GM19238 (cell line): Measurements from ENCODE around the gene MSH6.

Experiments
- DNase-seq: peaks from one replicate; pipeline ENCODE4 v3.0.0; 2011; ENCODE audit warnings: low spot score; ENCODE audit not compliant: insufficient read length

The MSH6 gene, protein sequence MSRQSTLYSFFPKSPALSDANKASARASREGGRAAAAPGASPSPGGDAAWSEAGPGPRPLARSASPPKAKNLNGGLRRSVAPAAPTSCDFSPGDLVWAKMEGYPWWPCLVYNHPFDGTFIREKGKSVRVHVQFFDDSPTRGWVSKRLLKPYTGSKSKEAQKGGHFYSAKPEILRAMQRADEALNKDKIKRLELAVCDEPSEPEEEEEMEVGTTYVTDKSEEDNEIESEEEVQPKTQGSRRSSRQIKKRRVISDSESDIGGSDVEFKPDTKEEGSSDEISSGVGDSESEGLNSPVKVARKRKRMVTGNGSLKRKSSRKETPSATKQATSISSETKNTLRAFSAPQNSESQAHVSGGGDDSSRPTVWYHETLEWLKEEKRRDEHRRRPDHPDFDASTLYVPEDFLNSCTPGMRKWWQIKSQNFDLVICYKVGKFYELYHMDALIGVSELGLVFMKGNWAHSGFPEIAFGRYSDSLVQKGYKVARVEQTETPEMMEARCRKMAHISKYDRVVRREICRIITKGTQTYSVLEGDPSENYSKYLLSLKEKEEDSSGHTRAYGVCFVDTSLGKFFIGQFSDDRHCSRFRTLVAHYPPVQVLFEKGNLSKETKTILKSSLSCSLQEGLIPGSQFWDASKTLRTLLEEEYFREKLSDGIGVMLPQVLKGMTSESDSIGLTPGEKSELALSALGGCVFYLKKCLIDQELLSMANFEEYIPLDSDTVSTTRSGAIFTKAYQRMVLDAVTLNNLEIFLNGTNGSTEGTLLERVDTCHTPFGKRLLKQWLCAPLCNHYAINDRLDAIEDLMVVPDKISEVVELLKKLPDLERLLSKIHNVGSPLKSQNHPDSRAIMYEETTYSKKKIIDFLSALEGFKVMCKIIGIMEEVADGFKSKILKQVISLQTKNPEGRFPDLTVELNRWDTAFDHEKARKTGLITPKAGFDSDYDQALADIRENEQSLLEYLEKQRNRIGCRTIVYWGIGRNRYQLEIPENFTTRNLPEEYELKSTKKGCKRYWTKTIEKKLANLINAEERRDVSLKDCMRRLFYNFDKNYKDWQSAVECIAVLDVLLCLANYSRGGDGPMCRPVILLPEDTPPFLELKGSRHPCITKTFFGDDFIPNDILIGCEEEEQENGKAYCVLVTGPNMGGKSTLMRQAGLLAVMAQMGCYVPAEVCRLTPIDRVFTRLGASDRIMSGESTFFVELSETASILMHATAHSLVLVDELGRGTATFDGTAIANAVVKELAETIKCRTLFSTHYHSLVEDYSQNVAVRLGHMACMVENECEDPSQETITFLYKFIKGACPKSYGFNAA (N-terminal part only)

DNA sequence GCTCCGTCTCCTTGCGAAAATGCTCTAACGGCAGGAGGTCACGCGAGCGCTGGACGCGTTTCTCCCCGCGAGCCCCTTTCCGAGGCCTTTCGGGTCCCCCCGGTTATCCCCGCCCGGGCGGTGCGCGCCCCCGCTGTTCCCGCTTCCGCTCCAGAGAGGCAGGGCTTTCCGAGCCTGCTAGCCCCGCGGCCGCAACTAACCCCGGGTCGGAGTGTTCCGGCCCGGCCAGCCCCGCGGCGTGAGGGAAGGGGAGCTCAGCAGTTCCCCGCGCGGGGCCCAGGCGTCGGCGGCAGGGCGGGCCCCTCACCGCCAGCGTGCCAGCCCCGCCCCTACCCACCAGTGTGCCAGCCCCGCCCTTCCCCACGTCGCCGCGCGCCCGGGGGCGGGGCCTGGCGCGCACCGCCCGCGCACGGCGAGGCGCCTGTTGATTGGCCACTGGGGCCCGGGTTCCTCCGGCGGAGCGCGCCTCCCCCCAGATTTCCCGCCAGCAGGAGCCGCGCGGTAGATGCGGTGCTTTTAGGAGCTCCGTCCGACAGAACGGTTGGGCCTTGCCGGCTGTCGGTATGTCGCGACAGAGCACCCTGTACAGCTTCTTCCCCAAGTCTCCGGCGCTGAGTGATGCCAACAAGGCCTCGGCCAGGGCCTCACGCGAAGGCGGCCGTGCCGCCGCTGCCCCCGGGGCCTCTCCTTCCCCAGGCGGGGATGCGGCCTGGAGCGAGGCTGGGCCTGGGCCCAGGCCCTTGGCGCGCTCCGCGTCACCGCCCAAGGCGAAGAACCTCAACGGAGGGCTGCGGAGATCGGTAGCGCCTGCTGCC lies at the start of gene MSH6:
Gene MSH6, plus strand, starts transcription at position 475 of the 815 bp plus-strand sequence. Its CDS starts 89 bp downstream, at position 564.
- peak; percentile 94 for DNase-seq

GRCh38 chr2:47735136-47735869 lies 47.6 kb upstream of the MSH6 start:
- DNase-seq, result no peak

- DNase-seq, result no peak
These were observed 47.0 kb upstream of the MSH6 start for GRCh38 chr2:47735912-47736311.

DNA sequence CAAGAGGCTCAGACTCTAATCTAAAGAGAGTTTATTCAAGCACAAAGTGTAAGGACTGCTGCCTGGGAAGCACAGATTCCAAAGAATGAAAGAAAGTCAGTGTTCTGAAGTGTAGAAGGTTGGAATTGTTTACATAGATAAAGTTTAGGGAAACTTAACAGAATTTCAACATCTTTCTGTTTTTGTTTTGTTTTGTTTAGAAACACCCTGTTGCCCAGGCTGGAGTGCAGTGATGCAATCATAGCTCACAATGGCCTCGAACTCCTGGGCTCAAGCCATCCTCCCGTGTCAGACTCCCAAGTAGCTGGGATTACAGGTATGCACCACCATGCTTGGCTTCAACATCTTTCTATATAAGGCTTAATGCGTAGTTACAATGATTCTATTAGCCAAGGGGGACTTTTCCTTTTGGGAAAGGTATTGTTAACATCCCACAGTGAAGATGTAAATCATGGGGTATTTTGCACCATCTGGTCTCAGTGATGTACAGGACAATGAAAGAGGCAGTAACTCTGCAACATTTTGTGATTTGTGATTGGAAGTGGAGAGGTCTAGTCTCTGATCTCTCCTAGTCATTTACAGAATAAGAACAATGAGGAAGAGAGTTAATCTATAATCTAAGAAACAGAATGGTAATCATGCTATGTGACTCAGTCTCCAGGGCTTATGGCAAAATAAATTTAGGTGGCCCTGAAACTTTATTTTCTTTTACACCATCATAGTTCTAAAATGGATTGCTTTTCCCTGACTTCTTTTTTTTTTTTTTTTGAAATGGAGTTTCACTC lies 45.6 kb upstream of the MSH6 start:
- no peak for DNase-seq

DNA sequence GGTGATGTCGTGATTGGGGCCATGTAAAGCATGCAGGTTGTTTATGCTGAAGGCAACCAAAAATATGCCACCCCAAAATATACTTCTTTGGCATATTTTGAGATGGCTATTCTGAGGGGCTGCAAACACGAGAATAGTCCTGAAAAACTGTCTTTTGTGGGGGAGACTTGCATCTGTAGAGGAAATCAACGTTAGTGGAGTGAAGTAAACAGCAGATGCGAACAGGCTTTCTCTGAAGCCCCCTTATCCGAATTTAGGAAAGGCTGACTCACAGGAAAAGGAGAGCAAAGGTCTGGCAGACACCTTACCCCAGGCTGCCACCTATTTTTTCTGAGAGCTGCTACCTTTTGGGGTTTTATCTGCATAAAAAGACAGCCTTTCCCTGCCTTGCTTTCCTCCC lies 44.6 kb upstream of the MSH6 start:
- no peak for DNase-seq

GRCh38 chr2:47741101-47741500 lies 41.8 kb upstream of the MSH6 start:
- no peak for DNase-seq

- no peak for DNase-seq
These were observed 41.3 kb upstream of the MSH6 start for GRCh38 chr2:47741637-47742036.

DNA sequence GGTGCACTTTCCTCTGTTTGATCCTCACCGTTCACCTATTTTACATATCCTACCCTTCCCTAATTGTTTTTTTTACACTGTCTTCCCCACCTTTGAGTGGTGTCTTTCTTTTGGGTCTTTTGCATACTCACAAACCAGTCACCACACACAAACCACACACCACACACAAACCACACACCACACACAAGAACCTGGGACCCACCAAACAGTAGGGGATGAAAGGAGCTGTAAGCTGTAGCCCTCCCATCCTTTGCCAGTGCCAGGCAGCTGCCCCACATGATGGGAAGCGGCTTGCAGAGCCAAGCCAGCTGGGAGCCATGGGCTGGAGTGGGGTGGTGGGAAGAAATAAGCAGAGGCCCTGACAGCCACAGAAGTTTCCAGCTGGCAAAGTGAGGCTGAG lies 38.9 kb upstream of the MSH6 start:
- no peak for DNase-seq

- DNase-seq, result no peak
These were observed 35.1 kb upstream of the MSH6 start for GRCh38 chr2:47747878-47748277.

DNA sequence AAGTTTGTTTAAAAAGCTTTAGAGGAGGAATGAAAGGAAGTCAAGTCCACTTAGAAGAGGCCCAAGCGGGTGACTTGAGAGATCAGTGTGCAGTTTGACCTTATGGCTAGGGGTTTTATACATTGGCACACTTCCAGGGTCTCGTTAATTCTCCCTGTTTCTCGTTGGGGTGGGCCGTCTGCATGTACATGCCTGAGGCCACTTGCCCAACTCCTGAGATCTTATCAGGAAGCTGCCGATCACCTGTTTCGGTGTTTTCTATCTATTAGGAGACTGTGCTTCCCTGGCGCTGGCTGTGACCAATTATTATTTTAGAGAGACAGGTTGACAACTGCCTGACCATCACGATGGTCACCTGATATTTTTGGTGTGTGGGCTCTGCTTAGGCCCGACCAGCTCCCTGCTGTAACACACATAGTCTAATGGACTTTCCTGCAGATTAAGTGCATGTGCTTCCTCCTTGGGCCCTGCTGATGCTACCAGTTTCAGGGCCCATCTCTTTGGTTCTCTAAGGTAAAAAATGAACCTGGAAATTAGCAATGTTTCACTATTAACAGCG lies 31.0 kb upstream of the MSH6 start:
- no peak for DNase-seq

- DNase-seq, result no peak
These were observed 15.5 kb upstream of the MSH6 start for GRCh38 chr2:47767497-47767844.

- DNase-seq, result peak; percentile 49
These were observed 14.9 kb upstream of the MSH6 start for GRCh38 chr2:47767880-47768609.

- DNase-seq, result no peak
These were observed 13.6 kb upstream of the MSH6 start for GRCh38 chr2:47769318-47769717.

DNA sequence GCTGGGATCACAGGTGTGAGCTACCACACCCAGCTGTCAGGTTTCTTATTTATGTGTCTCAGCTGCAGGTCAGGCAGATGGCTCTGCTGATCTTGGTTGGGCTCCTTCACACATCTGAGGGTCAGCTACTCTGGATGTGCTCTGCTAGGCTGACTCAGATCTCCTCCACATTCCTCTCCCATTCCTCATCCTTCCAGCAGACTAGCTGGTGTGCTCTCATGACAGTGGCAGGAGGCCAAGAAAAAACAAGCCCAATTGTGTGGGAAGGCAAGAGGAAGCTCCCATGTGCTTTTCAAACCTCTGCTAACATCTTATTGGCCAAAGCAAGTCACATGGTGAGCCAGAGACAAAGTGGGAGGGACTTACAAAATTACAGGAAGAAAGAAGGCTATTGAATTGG lies 11.7 kb upstream of the MSH6 start:
- no peak for DNase-seq

DNA sequence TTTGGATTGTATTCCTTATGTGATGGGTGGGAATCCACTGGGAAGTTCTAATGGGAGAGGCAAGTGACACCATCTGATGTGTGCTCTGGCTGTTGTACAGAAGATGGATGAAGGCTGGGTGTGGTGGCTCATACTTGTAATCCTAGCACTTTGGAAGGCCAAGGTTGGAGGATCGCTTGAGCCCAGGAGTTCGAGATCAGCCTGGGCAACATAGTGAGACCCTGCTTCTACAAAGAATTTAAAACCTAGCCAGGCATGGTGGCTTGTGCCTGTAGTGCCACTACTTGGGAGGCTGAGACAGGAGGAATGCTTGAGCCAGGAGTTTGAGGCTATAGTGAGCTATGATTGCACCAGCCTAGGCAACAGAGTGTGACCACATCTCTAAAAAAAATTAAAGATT lies 10.6 kb upstream of the MSH6 start:
- DNase-seq, result no peak

- DNase-seq, result no peak
These were observed 8.4 kb upstream of the MSH6 start for GRCh38 chr2:47774567-47774966.

- DNase-seq, result no peak
These were observed 5.5 kb upstream of the MSH6 start for GRCh38 chr2:47777277-47777937.
